Lower leg skin (tissue), 3 donors: ENCODE data around the gene PSMA8.

Source experiments
- POLR2A ChIP-seq, 2 donors: fragments of 450-650 bp; IDR thresholded peaks; one replicate each; pipeline ENCODE4 v1.6.1; 2016 to 2017; ENCODE audit warnings: antibody characterized with exemption in 2 of 2, mild to moderate bottlenecking in 1 of 2, moderate library complexity in 1 of 2
- TF ChIP-seq, protein P1 (sequence below), 3 donors: fragments of 450-650 bp; IDR thresholded peaks; one replicate each; pipeline ENCODE4 v1.5.1; 2016; ENCODE audit warnings: antibody characterized with exemption in 3 of 3, mild to moderate bottlenecking in 3 of 3, moderate library complexity in 2 of 3

DNA sequence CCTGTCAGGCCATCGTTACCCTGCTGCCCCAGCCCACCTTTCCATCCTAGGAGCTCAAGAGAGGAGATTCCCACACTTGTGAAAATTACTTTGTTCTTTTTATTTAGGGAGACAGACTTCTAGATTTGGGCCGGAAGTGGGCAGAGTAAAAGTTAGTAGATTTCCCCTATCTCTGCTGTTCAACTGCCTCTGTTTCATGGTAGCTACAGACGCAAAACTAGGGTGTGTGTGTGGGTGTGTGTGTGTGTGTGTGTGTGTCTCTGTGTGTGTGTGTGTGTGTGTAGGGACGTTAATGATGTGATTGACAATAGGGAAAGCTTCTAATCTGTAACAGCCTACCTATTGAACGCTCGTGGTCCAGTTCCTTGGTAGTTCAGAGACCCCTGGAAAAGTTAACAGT lies 438 bp downstream of the PSMA8 start:
- TF ChIP-seq, protein P1, sequence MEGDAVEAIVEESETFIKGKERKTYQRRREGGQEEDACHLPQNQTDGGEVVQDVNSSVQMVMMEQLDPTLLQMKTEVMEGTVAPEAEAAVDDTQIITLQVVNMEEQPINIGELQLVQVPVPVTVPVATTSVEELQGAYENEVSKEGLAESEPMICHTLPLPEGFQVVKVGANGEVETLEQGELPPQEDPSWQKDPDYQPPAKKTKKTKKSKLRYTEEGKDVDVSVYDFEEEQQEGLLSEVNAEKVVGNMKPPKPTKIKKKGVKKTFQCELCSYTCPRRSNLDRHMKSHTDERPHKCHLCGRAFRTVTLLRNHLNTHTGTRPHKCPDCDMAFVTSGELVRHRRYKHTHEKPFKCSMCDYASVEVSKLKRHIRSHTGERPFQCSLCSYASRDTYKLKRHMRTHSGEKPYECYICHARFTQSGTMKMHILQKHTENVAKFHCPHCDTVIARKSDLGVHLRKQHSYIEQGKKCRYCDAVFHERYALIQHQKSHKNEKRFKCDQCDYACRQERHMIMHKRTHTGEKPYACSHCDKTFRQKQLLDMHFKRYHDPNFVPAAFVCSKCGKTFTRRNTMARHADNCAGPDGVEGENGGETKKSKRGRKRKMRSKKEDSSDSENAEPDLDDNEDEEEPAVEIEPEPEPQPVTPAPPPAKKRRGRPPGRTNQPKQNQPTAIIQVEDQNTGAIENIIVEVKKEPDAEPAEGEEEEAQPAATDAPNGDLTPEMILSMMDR (IDR thresholded peaks at IDR 0.05), result no peak
- no peak for TF ChIP-seq POLR2A (IDR thresholded peaks at IDR 0.05)
